DND-41 (cell line): Measurements from ENCODE around the gene GYPC.

Experiments used
- ATAC-seq: fragments of 200-7000 bp; cut with Tn5 transposase; 3 replicates; pipeline ENCODE4 v1.9.1; 2021; ENCODE audit warnings: low read depth; ENCODE audit not compliant: insufficient read depth
- DNase-seq: peaks from one replicate; pipeline ENCODE4 v3.0.0-alpha.2; 2020
- H2AFZ ChIP-seq: 2 replicates; pipeline ENCODE4 v1.6.0; 2012; ENCODE audit warnings: low read depth, low read length
- H3K27ac ChIP-seq: 2 replicates; pipeline ENCODE4 v1.5.1; 2012; ENCODE audit warnings: low read length, inconsistent platforms
- H3K27me3 ChIP-seq: fragments of 200-600 bp; sonication (generic); 2 replicates; pipeline ENCODE4 v1.6.0; 2012; ENCODE audit warnings: low read length, mild to moderate bottlenecking, inconsistent platforms; ENCODE audit not compliant: insufficient read depth, poor library complexity
- H3K36me3 ChIP-seq: 2 replicates; pipeline ENCODE4 v1.5.1; 2012; ENCODE audit warnings: low read length, inconsistent platforms; ENCODE audit not compliant: insufficient read depth
- H3K4me1 ChIP-seq: 2 replicates; pipeline ENCODE4 v1.5.1; 2012; ENCODE audit warnings: mild to moderate bottlenecking, low read length; ENCODE audit not compliant: insufficient read depth
- H3K4me2 ChIP-seq: 2 replicates; pipeline ENCODE4 v1.6.0; 2012; ENCODE audit warnings: mild to moderate bottlenecking, moderate library complexity, low read length, inconsistent platforms; ENCODE audit not compliant: insufficient read depth
- H3K4me3 ChIP-seq, 2 experiments: fragments of 200-600 bp in 1 of 2; shearing (Covaris generic) in 1 of 2; 2 replicates each; pipeline ENCODE4 v1.5.1; 2012 to 2016; ENCODE audit warnings: inconsistent platforms in 2 of 2, low read length in 2 of 2, mild to moderate bottlenecking in 2 of 2, low read depth in 1 of 2, moderate library complexity in 1 of 2
- H3K79me2 ChIP-seq: 2 replicates; pipeline ENCODE4 v1.6.0; 2012; ENCODE audit warnings: low read length, inconsistent platforms; ENCODE audit not compliant: insufficient read depth
- H3K9ac ChIP-seq: 2 replicates; pipeline ENCODE4 v1.6.0; 2012; ENCODE audit warnings: low read depth, mild to moderate bottlenecking, inconsistent platforms, low read length, moderate library complexity
- H3K9me3 ChIP-seq: 2 replicates; pipeline ENCODE4 v1.5.1; 2012; ENCODE audit warnings: low read length, moderate library complexity, mild to moderate bottlenecking, inconsistent platforms; ENCODE audit not compliant: insufficient read depth, severe bottlenecking
- H4K20me1 ChIP-seq: 2 replicates; pipeline ENCODE4 v1.6.0; 2012; ENCODE audit warnings: low read length; ENCODE audit not compliant: insufficient read depth
- EZH2 ChIP-seq: IDR thresholded peaks from 3 replicates; pipeline ENCODE4 v1.6.1; 2012; ENCODE audit warnings: borderline replicate concordance, low read depth, mild to moderate bottlenecking, moderate library complexity, low read length, inconsistent platforms; ENCODE audit not compliant: severe bottlenecking
- TF ChIP-seq, protein P1 (sequence below): IDR thresholded peaks from 2 replicates; pipeline ENCODE4 v1.5.1; 2012; ENCODE audit warnings: borderline replicate concordance, low read length, moderate library complexity, mild to moderate bottlenecking; ENCODE audit not compliant: poor library complexity, severe bottlenecking; ENCODE audit errors: extremely low read depth

Gene GYPC

DNA sequence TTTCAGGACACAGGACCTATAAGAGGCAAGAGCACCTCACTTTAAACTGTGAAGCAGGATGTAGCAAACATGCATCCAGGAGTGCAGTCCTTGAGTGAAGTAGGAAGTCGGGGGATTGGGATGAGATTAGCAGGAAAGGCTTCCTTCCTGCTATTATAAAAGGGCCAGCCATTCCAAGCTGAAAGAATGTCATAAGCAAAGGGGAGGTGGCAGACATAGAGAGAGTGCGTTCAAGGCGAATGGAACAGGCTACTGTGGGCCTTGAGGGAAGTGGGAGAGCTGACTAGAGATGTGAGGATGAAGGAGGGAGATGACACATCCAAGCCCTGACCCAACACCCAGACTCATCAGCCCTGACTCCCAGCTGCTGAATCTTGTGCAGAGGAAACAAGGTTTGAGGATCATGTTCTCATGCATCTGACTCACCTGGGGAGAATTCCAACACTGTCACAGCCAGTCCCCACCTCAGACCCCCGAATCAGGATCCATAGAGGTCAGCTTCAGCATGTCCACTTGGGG, 63.9 kb downstream of the GYPC start:
- Histone ChIP-seq H3K9ac (no peak overlapping the region), H3K27me3 (peaks cover 6% of the 10 kb centered on the region), H3K4me3 (no peak overlapping the region), H4K20me1 (no peaks in the 10 kb centered on the region), H3K9me3 (no peaks in the 10 kb centered on the region), H3K36me3 (no peaks in the 10 kb centered on the region), H3K79me2 (no peaks in the 10 kb centered on the region), H2AFZ (no peak overlapping the region), H3K27ac (no peak overlapping the region), H3K4me2 (no peak overlapping the region), H3K4me1 (no peaks in the 10 kb centered on the region)
- no peak for ATAC-seq
- TF ChIP-seq, protein P1, sequence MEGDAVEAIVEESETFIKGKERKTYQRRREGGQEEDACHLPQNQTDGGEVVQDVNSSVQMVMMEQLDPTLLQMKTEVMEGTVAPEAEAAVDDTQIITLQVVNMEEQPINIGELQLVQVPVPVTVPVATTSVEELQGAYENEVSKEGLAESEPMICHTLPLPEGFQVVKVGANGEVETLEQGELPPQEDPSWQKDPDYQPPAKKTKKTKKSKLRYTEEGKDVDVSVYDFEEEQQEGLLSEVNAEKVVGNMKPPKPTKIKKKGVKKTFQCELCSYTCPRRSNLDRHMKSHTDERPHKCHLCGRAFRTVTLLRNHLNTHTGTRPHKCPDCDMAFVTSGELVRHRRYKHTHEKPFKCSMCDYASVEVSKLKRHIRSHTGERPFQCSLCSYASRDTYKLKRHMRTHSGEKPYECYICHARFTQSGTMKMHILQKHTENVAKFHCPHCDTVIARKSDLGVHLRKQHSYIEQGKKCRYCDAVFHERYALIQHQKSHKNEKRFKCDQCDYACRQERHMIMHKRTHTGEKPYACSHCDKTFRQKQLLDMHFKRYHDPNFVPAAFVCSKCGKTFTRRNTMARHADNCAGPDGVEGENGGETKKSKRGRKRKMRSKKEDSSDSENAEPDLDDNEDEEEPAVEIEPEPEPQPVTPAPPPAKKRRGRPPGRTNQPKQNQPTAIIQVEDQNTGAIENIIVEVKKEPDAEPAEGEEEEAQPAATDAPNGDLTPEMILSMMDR: no peak
- TF ChIP-seq EZH2: no peak
- no peak for DNase-seq

DNA sequence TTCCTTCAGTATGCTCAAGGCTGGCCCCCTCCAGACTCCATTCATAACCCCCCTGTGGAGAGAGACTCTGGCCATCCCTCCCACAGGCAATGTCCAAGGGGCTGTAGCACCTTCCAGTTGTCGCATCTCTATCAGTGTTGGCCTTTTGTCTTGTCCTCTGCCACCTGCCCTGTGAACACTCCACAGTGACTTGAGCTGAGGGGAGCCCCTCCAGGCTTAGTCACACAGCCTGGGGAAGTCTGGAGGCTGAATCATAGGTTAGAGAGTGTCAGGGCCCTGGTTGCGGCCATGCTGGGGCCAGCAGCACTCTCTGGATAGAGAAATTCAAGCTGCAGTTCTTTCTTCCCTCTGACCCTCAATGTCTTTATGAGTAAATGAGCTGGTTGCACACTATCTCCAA, 64.7 kb downstream of the GYPC start:
- no peak for TF ChIP-seq EZH2
- TF ChIP-seq, protein P1: no peak
- peaks cover 6% of the 10 kb centered on the region for H3K27me3 ChIP-seq
- H3K36me3 ChIP-seq: no peaks in the 10 kb centered on the region
- ATAC-seq (no peak), DNase-seq (no peak)
- no peaks in the 10 kb centered on the region for H3K9me3 ChIP-seq
- no peak overlapping the region for H3K4me3 ChIP-seq
- H3K4me2 ChIP-seq: no peak overlapping the region
- no peaks in the 10 kb centered on the region for H4K20me1 ChIP-seq
- no peak overlapping the region for H3K9ac ChIP-seq
- H3K27ac ChIP-seq: no peak overlapping the region
- H2AFZ ChIP-seq: no peak overlapping the region
- no peaks in the 10 kb centered on the region for H3K4me1 ChIP-seq
- no peaks in the 10 kb centered on the region for H3K79me2 ChIP-seq

DNA sequence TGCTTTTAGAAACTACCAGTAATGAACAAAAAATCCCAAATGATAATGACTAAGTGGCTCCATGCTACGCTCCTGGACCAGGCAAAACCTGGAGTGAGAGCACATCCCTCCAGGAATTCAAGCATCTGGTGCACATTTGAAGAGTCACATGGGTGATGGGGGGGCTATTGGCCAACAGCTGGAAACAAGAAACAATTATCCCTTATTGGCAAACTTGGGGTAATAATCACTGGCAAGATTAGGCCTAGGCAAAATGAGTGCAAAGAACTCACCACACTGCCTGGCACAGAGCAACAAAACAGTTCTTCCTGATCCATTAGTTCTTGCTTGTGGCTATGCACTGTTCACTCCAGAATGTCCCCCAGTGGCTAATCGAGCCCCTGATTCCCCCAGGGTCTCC, 66.1 kb downstream of the GYPC start:
- TF ChIP-seq, protein P1: no peak
- TF ChIP-seq EZH2: no peak
- DNase-seq (no peak), ATAC-seq (no peak)
- H3K4me3 ChIP-seq: no peak overlapping the region
- peaks cover 6% of the 10 kb centered on the region for H3K27me3 ChIP-seq
- no peak overlapping the region for H2AFZ ChIP-seq
- H3K36me3 ChIP-seq: no peaks in the 10 kb centered on the region
- no peaks in the 10 kb centered on the region for H3K79me2 ChIP-seq
- H4K20me1 ChIP-seq: no peaks in the 10 kb centered on the region
- H3K9ac ChIP-seq: no peak overlapping the region
- no peak overlapping the region for H3K4me2 ChIP-seq
- no peaks in the 10 kb centered on the region for H3K4me1 ChIP-seq
- H3K27ac ChIP-seq: no peak overlapping the region
- H3K9me3 ChIP-seq: no peaks in the 10 kb centered on the region

DNA sequence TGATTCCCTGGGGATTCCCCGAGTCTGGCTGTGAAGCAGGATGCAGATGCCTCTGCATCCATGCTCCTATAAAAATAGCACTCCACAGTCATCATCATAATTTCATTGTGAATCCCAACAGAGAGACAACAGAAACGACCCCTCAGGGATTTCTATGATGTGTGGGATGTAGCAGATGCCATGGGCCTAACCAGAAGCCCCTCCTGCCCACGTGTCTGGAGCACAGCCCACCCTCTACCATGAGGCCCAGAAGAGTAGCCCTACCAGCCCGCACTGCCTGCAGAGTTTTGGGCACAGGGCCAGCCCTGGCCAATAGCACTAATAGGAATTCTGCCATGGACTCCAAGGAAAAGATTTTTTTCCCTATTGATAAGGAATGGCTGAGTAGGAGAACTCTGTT, 66.6 kb downstream of the GYPC start:
- no peaks in the 10 kb centered on the region for H4K20me1 ChIP-seq
- no peaks in the 10 kb centered on the region for H3K36me3 ChIP-seq
- H2AFZ ChIP-seq: no peak overlapping the region
- H3K4me3 ChIP-seq: no peak overlapping the region
- TF ChIP-seq, protein P1: no peak
- no peak for TF ChIP-seq EZH2
- no peaks in the 10 kb centered on the region for H3K9me3 ChIP-seq
- no peaks in the 10 kb centered on the region for H3K4me1 ChIP-seq
- no peaks in the 10 kb centered on the region for H3K79me2 ChIP-seq
- no peak for ATAC-seq
- no peak overlapping the region for H3K27ac ChIP-seq
- DNase-seq: no peak
- no peak overlapping the region for H3K9ac ChIP-seq
- no peak overlapping the region for H3K4me2 ChIP-seq
- peaks cover 6% of the 10 kb centered on the region for H3K27me3 ChIP-seq
